ENCODE results near the gene LYST. TPM values are rescaled to one million over a fixed set of nuclear protein-coding genes. Genes with fewer than 3 reads are reported as not detected.

The LYST gene
- total and polyA plus RNA-seq, 10 of the 15 experiments (the other 5 are each of a cell fraction or from before 2014, with no cell fraction given) = 3.3 to 28.1 (median 5.6) TPM

GRCh38 chr1:235863699-235864093 is 3.0 kb downstream of the LYST start:
- FAIRE-seq (no peak), DNase-seq (ENCODE audit: low read depth, low spot score) (no peak), ATAC-seq (no peak)
- ChIA-PET SMC1A (ENCODE audit: uncharacterized antibody, unreplicated experiment) (interaction anchor here (0.6 to 8.5 kb wide), 11 partner anchors 14 to 109 kb away, joined by 3 to 84 read pairs (median 3); no protein-coding TSS in a partner anchor), CTCF (interaction anchor here (0.6 to 5.0 kb wide), 9 partner anchors 10 to 535 kb away, joined by 3 to 62 read pairs (median 4); no protein-coding TSS in a partner anchor), RAD21 (ENCODE audit: unreplicated experiment) (interaction anchor here (1.0 to 1.7 kb wide), 3 partner anchors 21 to 204 kb away, joined by 3 to 6 read pairs (median 5); no protein-coding TSS in a partner anchor), POLR2A (no interaction called here)
- Histone ChIP-seq H3K9ac (ENCODE audit: control insufficient read depth, insufficient read depth, low read length) (no peak overlapping the region), H3K4me1 (ENCODE audit: control insufficient read depth, insufficient read depth, low read length) (peaks cover 5% of the 10 kb centered on the region; the same call in 1 of the 2 replicates), H4K20me1 (ENCODE audit: control insufficient read depth, insufficient read depth) (no peaks in the 10 kb centered on the region), H3K79me2 (ENCODE audit: control insufficient read depth, insufficient read depth, low read length) (peaks cover 13% of the 10 kb centered on the region), H3K9me3 (replicated peaks; ENCODE audit: control insufficient read depth, insufficient read depth, low read length) (no peaks in the 10 kb centered on the region), H3K4me3 (no peak overlapping the region), H3K27ac (ENCODE audit: control insufficient read depth, insufficient read depth) (no peak overlapping the region), H3K27me3 (replicated peaks in 1 of 2; ENCODE audit: control insufficient read depth in 2 of 2, insufficient read depth in 2 of 2, low read length in 1 of 2) (no peaks in the 10 kb centered on the region), H3K36me3 (ENCODE audit: control insufficient read depth in 2 of 2, insufficient read depth in 2 of 2, low read length in 1 of 2) (no peaks in the 10 kb centered on the region), H3K4me2 (ENCODE audit: control insufficient read depth, insufficient read depth) (no peak overlapping the region), H2AFZ (ENCODE audit: control insufficient read depth, low read depth, low read length) (no peak overlapping the region)
- TF ChIP-seq ZNF384 (IDR thresholded peaks at IDR 0.05; ENCODE audit: borderline replicate concordance, low read depth, low read length) (no peak), ZNF274 (IDR thresholded peaks at IDR 0.05; ENCODE audit: insufficient read depth, insufficient read length) (no peak)
- BruUV-seq (replicated peaks) = no TSS peak
- WGBS (ENCODE audit: insufficient coverage, insufficient replicate concordance, low lambda C conversion rate, missing lambda C conversion rate) = 98% methylated on average over 4 of the region's 4 CpGs
- in situ Hi-C loops (cut with MboI) = no loop called here
- intact Hi-C loops (cut with micrococcal nuclease; ENCODE audit: unreplicated experiment) = loop anchor here (10.0 kb wide), 1 partner anchor 281 kb away; the partner anchor contains the start of gene GPR137B

- H3K27ac ChIP-seq (ENCODE audit: control insufficient read depth, insufficient read depth) = no peak overlapping the region
- no TSS peak for BruUV-seq (replicated peaks)
- H3K4me2 ChIP-seq (ENCODE audit: control insufficient read depth, insufficient read depth) = no peak overlapping the region
Measured at GRCh38 chr1:235861857-235862256, 4.8 kb downstream of the LYST start.

More at GRCh38 chr1:235861857-235862256, 4.8 kb downstream of the LYST start:
- intact Hi-C loops (cut with micrococcal nuclease; ENCODE audit: unreplicated experiment) (loop anchor here (10.0 kb wide), 1 partner anchor 283 kb away; the partner anchor contains the start of gene GPR137B), in situ Hi-C loops (cut with MboI) (no loop called here)
- no peaks in the 10 kb centered on the region for H3K9me3 ChIP-seq (replicated peaks; ENCODE audit: control insufficient read depth, insufficient read depth, low read length)
- ATAC-seq (no peak), DNase-seq (ENCODE audit: low read depth, low spot score) (no peak), FAIRE-seq (no peak)
- H3K9ac ChIP-seq (ENCODE audit: control insufficient read depth, insufficient read depth, low read length) = no peak overlapping the region
- no peak overlapping the region for H2AFZ ChIP-seq (ENCODE audit: control insufficient read depth, low read depth, low read length)
- H4K20me1 ChIP-seq (ENCODE audit: control insufficient read depth, insufficient read depth) = no peaks in the 10 kb centered on the region
- ChIA-PET CTCF (interaction anchor here (1.0 to 5.0 kb wide), 3 partner anchors 18 to 85 kb away, joined by 3 to 62 read pairs (median 13); no protein-coding TSS in a partner anchor), POLR2A (no interaction called here), RAD21 (ENCODE audit: unreplicated experiment) (no interaction called here), SMC1A (ENCODE audit: uncharacterized antibody, unreplicated experiment) (interaction anchor here (1.0 to 2.7 kb wide), 3 partner anchors 19 to 29 kb away, joined by 3 to 12 read pairs (median 4); no protein-coding TSS in a partner anchor)
- H3K4me1 ChIP-seq (ENCODE audit: control insufficient read depth, insufficient read depth, low read length) = peaks cover 3% of the 10 kb centered on the region; the same call in 1 of the 2 replicates
- no peak overlapping the region for H3K4me3 ChIP-seq
- no peaks in the 10 kb centered on the region for H3K36me3 ChIP-seq (ENCODE audit: control insufficient read depth in 2 of 2, insufficient read depth in 2 of 2, low read length in 1 of 2)
- TF ChIP-seq ZNF592 (IDR thresholded peaks at IDR 0.05) (peak; percentile 79; the same call in 1 of the 2 replicates), MLLT1 (IDR thresholded peaks at IDR 0.05) (no peak)
- no peaks in the 10 kb centered on the region for H3K27me3 ChIP-seq (replicated peaks in 1 of 2; ENCODE audit: control insufficient read depth in 2 of 2, insufficient read depth in 2 of 2, low read length in 1 of 2)
- H3K79me2 ChIP-seq (ENCODE audit: control insufficient read depth, insufficient read depth, low read length) = peaks cover 15% of the 10 kb centered on the region
